ENCODE data around the gene SERPINE2. TPM values are rescaled to one million over a fixed set of nuclear protein-coding genes. Genes with fewer than 3 reads are reported as not detected.

SERPINE2 gene
- total and polyA plus RNA-seq, 4 donors = 61.9 to 216 (median 135) TPM

DNA sequence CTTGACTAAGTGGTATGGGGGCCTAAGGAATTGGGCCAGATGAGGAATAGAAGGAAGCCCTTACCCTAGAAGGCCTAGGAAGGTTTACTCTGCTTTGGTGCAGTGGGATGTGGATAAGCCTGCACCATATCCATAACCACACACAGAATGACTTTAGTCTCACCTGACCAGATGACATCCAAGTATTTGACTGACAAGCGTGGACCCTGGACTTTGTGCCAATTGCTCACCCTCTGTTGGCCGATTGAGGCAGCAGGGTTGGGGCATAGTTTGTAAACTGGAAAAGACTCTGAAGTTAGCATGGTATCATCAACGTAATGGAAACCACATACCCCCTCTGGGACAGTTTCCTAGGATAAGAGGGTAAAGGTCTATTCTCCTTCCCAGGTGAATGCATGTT is 36.5 kb upstream of the SERPINE2 start:
- DNase-seq (ENCODE audit: low read depth in 4 of 6, low spot score in 6 of 6) = no peak
- Histone ChIP-seq H3K27ac (ENCODE audit: low read depth, low read length) (no peak overlapping the region), H3K4me1 (ENCODE audit: control insufficient read depth, insufficient read depth, low read length) (no peaks in the 10 kb centered on the region), H3K27me3 (ENCODE audit: control insufficient read depth, insufficient read depth, low read length) (no peaks in the 10 kb centered on the region), H3K9me3 (ENCODE audit: control insufficient read depth, insufficient read depth, low read length) (no peaks in the 10 kb centered on the region), H3K36me3 (ENCODE audit: control insufficient read depth, insufficient read depth, low read length) (no peaks in the 10 kb centered on the region), H3K4me3 (ENCODE audit: low read depth, low read length) (no peak overlapping the region)
- no CpG with 5 or more reads among the region's 3 CpGs for WGBS (ENCODE audit: insufficient coverage)

DNA sequence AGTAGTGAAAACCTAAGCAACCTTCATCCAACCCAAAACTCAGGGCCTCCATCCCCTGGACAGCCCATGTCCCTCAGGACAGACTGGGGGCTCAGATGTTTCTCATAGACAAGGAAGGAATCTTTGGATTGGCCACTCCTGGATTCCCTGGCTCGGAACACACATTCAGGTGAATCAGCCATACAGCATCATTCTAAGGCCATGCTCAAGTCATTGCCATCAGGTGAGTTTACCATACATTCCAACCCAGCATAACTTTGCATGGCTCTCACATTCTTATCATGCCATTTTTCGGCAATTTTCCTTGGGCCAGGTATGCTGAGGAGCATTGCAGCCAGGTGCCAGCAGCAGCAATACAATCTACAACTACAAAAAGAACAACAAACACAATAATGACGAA is 34.6 kb upstream of the SERPINE2 start:
- Histone ChIP-seq H3K36me3 (ENCODE audit: control insufficient read depth, insufficient read depth, low read length) (no peaks in the 10 kb centered on the region), H3K4me3 (ENCODE audit: low read depth, low read length) (no peak overlapping the region), H3K27ac (ENCODE audit: low read depth, low read length) (no peak overlapping the region), H3K9me3 (ENCODE audit: control insufficient read depth, insufficient read depth, low read length) (no peaks in the 10 kb centered on the region), H3K4me1 (ENCODE audit: control insufficient read depth, insufficient read depth, low read length) (no peaks in the 10 kb centered on the region), H3K27me3 (ENCODE audit: control insufficient read depth, insufficient read depth, low read length) (no peaks in the 10 kb centered on the region)
- 87% methylated on average over 2 of the region's 3 CpGs for WGBS (ENCODE audit: insufficient coverage)
- no peak for DNase-seq (ENCODE audit: low read depth in 4 of 6, low spot score in 6 of 6)

DNA sequence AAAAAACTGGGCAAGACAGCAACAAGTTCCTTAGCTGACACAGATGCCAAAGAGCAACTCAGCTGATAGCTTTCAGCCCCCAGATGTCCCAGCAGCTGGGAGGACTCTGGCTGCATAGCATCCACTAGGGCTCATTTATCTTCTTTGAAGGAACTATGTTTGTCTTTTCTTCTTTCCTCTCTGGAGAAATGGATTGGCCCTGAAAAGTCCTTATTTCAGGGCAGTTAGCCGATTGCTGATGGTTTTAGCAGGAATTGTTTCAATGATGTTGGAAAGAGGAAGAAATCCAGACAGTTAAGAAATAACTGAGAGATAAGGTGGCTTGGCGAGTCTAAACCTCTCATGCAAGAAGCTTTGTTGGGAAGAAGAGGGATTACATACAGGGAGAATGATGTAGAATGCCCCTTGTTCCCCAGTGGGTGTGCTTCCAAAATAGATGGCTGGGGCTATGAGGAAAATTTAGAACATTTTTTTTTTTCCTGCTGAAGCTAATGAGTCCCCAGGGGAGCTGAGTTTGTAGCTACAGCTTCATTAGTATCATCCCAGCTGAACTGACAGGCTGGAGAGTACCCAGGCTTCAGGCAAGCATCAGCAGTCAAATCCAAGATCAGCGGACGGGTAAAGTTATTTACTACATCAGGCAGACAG is 33.6 kb upstream of the SERPINE2 start:
- Histone ChIP-seq H3K27ac (ENCODE audit: low read depth, low read length) (no peak overlapping the region), H3K9me3 (ENCODE audit: control insufficient read depth, insufficient read depth, low read length) (no peaks in the 10 kb centered on the region), H3K36me3 (ENCODE audit: control insufficient read depth, insufficient read depth, low read length) (no peaks in the 10 kb centered on the region), H3K4me3 (ENCODE audit: low read depth, low read length) (no peak overlapping the region), H3K4me1 (ENCODE audit: control insufficient read depth, insufficient read depth, low read length) (no peaks in the 10 kb centered on the region), H3K27me3 (ENCODE audit: control insufficient read depth, insufficient read depth, low read length) (no peaks in the 10 kb centered on the region)
- 59% methylated on average over 1 of the region's 4 CpGs for WGBS (ENCODE audit: insufficient coverage)
- peak in 1 of 6 donors; percentile 60 for DNase-seq (ENCODE audit: low read depth in 4 of 6, low spot score in 6 of 6)

DNA sequence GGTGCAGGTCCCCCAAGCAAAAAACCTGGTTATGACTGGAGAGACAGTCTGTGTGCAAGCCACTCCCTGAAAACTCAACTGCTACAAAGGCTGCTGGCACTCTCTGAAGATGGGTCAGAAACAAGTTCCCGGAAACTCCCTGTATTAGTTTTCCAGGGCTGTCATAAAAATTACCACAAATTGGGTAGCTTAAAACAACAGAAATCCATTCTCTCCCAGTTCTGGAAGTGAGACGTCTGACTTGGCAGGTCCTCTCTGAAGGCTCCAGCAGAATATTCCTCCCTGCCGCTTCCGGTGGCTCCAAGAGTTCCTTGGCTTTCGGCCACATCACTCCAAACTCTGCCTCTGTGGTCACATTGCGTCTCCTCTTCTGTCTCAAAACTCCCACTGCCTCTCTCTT is 30.1 kb upstream of the SERPINE2 start:
- WGBS (ENCODE audit: insufficient coverage) = 92% methylated on average over 5 of the region's 6 CpGs
- H3K4me1 ChIP-seq (ENCODE audit: control insufficient read depth, insufficient read depth, low read length) = no peaks in the 10 kb centered on the region
- no peak for DNase-seq (ENCODE audit: low read depth in 4 of 6, low spot score in 6 of 6)

DNA sequence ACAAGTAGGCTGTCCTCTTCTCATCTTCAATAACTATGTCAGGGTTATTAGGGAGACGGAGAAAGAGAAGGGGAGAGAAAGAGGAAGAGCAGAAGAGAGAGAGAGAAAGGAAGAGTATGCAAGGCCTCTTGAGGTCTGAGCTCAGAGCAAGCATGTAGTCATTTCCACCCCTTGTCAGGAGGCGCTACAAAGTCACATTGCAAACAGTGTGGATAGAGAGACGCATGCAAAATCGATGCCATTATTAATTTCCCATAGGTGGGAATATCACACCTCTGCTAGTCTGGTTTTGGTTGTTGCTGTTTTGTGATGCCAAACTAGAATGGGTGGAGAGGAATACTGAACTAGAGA is 24.2 kb upstream of the SERPINE2 start:
- 100% methylated on average over 4 of the region's 4 CpGs for WGBS (ENCODE audit: insufficient coverage)
- peaks cover 2% of the 10 kb centered on the region for H3K4me1 ChIP-seq (ENCODE audit: control insufficient read depth, insufficient read depth, low read length)
- H3K27ac ChIP-seq (ENCODE audit: low read depth, low read length) = no peak overlapping the region
- H3K36me3 ChIP-seq (ENCODE audit: control insufficient read depth, insufficient read depth, low read length) = no peaks in the 10 kb centered on the region
- no peaks in the 10 kb centered on the region for H3K9me3 ChIP-seq (ENCODE audit: control insufficient read depth, insufficient read depth, low read length)
- H3K4me3 ChIP-seq (ENCODE audit: low read depth, low read length) = no peak overlapping the region
- H3K27me3 ChIP-seq (ENCODE audit: control insufficient read depth, insufficient read depth, low read length) = no peaks in the 10 kb centered on the region
- DNase-seq (ENCODE audit: low read depth in 4 of 6, low spot score in 6 of 6) = no peak

More for the DNA sequence above, 30.1 kb upstream of the SERPINE2 start:
- H3K4me3 ChIP-seq (ENCODE audit: low read depth, low read length) = no peak overlapping the region
- H3K27ac ChIP-seq (ENCODE audit: low read depth, low read length) = no peak overlapping the region
- no peaks in the 10 kb centered on the region for H3K36me3 ChIP-seq (ENCODE audit: control insufficient read depth, insufficient read depth, low read length)
- H3K9me3 ChIP-seq (ENCODE audit: control insufficient read depth, insufficient read depth, low read length) = no peaks in the 10 kb centered on the region
- no peaks in the 10 kb centered on the region for H3K27me3 ChIP-seq (ENCODE audit: control insufficient read depth, insufficient read depth, low read length)

DNA sequence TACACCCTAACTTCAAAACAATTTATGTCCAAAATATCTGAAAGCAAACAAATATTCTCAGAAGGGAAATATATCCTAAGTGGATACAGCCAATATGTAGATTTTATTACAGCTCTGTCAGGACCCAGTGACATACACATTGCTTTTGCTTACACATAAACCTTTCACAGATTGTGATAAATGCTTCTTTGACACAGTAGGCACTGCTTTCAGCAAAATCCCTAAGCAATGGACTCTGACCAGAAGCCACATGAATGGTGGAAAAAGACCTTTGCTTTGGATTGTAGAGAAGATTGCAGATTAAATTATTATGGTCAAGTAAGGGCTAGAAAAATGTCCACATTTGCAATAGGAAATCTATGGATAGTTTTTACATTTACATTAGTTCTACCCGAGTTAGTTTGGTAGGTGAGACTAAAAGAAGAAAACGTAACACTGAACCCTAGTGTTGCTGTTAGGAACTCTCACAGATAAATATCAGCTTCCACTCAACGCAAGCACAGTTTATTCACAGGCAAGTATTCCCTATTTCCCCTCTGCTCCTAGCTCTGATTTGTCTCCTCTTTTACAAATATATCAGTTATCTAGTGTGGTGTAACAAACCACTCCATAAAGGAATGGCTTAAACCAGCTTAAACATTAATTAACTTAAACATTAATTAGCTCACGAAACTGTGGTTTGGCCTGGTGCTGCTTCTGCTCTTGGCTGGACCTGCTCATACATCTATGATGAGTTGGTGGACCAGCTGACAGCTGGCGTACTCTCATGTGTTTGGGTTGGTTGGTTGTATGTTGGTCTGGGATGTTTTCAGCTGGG is 23.6 kb upstream of the SERPINE2 start:
- no peaks in the 10 kb centered on the region for H3K27me3 ChIP-seq (ENCODE audit: control insufficient read depth, insufficient read depth, low read length)
- no peak overlapping the region for H3K27ac ChIP-seq (ENCODE audit: low read depth, low read length)
- DNase-seq (ENCODE audit: low read depth in 4 of 6, low spot score in 6 of 6) = peak in 1 of 6 donors; percentile 33
- H3K9me3 ChIP-seq (ENCODE audit: control insufficient read depth, insufficient read depth, low read length) = no peaks in the 10 kb centered on the region
- H3K4me3 ChIP-seq (ENCODE audit: low read depth, low read length) = no peak overlapping the region
- H3K36me3 ChIP-seq (ENCODE audit: control insufficient read depth, insufficient read depth, low read length) = no peaks in the 10 kb centered on the region
- no CpG with 5 or more reads among the region's 5 CpGs for WGBS (ENCODE audit: insufficient coverage)
- H3K4me1 ChIP-seq (ENCODE audit: control insufficient read depth, insufficient read depth, low read length) = peaks cover 2% of the 10 kb centered on the region

DNA sequence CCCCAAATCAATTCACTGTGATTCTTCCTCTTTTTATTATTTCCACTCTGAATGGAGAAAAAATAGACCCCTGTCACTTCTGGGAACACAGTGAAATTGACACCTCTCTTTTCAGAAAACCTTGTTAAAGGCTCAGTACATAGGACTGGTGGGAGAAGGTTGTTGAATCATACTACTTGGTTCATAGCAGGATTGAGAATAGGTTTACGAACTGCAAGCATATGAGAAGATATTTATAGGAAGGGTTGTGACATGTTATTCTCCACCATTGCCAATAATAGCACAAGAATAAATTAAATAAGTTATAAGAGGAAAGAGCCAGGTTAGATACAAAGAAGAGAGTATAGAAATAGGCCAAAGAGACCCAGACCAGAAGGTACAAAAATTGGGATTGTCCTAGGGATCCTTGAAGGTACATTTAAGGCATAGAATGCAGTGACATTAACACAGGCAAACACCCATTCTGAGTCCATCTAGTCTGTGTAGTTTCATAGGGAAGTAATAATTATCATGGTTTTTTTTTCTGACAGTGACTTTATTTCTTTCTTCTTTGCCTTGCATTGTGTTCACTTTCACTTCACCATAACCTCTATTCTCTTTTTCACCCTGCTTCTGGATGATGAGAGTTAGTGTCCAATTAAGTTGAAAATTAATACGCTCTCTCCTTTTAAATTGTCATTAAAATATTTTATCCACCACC is 21.8 kb upstream of the SERPINE2 start:
- Histone ChIP-seq H3K27ac (ENCODE audit: low read depth, low read length) (no peak overlapping the region), H3K4me1 (ENCODE audit: control insufficient read depth, insufficient read depth, low read length) (peaks cover 2% of the 10 kb centered on the region), H3K27me3 (ENCODE audit: control insufficient read depth, insufficient read depth, low read length) (no peaks in the 10 kb centered on the region), H3K9me3 (ENCODE audit: control insufficient read depth, insufficient read depth, low read length) (no peaks in the 10 kb centered on the region), H3K36me3 (ENCODE audit: control insufficient read depth, insufficient read depth, low read length) (no peaks in the 10 kb centered on the region), H3K4me3 (ENCODE audit: low read depth, low read length) (no peak overlapping the region)
- no peak for DNase-seq (ENCODE audit: low read depth in 4 of 6, low spot score in 6 of 6)
- no CpG with 5 or more reads among the region's 2 CpGs for WGBS (ENCODE audit: insufficient coverage)

DNA sequence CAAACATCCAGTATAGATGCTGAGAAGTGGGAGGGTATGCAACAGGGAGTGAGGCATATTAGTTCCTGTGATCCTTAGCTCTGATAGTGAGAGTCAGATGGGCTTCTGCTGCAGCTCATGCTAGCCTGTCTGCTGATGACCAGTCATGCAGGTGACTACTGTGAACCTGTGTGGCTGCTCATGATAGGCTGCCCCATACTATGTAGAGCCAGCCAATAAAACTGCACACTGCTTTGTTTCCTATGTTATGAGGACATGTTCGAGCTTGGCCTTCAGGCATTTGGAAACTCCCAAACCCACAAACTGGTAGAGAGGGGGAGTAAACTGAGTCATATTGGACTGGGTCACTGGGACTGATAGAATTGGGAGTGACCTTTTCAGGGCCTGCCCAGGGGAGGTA is 20.1 kb upstream of the SERPINE2 start:
- Histone ChIP-seq H3K27ac (ENCODE audit: low read depth, low read length) (no peak overlapping the region), H3K27me3 (ENCODE audit: control insufficient read depth, insufficient read depth, low read length) (no peaks in the 10 kb centered on the region), H3K4me3 (ENCODE audit: low read depth, low read length) (no peak overlapping the region), H3K36me3 (ENCODE audit: control insufficient read depth, insufficient read depth, low read length) (no peaks in the 10 kb centered on the region), H3K9me3 (ENCODE audit: control insufficient read depth, insufficient read depth, low read length) (no peaks in the 10 kb centered on the region), H3K4me1 (ENCODE audit: control insufficient read depth, insufficient read depth, low read length) (peaks cover 2% of the 10 kb centered on the region)
- WGBS (ENCODE audit: insufficient coverage) = no CpG with 5 or more reads among the region's 1 CpG
- no peak for DNase-seq (ENCODE audit: low read depth in 4 of 6, low spot score in 6 of 6)

DNA sequence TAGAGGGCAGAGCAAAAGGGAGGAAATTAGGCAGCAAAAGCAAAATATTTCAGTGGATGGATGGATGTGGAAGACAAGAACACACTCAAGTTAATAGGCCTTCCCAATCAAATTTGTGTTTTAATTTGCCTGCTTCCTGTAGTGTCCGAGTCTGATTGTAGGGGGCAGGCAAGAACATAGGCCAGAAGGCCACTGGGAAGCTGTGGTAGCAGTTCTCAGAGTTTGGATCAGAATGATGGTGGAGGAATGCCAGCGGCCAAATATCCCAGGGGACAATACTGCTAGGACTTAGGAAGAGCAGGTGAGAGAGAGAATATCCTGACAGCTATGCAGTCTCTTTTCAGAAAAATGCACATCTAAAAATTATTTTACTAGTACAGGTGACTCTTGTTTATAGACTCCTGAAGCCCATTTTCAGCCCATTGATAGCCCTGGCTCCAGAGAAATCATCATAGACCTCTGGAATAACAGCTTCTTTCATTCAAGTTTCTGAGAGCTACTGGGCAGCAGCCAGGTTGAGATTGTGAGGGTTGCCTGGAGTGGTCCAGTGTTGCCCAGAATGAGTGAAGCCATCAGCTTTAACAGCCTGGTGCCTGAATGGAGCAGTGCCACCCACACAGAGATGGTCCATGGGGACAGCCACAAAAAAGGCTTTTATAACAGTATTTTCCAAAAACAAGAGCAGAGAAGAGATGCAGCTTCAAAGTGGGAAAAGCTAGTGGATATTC is 19.1 kb upstream of the SERPINE2 start:
- H3K27ac ChIP-seq (ENCODE audit: low read depth, low read length) = peak overlapping the region; percentile 6
- WGBS (ENCODE audit: insufficient coverage) = 63% methylated on average over 2 of the region's 2 CpGs
- no peaks in the 10 kb centered on the region for H3K36me3 ChIP-seq (ENCODE audit: control insufficient read depth, insufficient read depth, low read length)
- H3K27me3 ChIP-seq (ENCODE audit: control insufficient read depth, insufficient read depth, low read length) = no peaks in the 10 kb centered on the region
- peak in 1 of 6 donors; percentile 58 for DNase-seq (ENCODE audit: low read depth in 4 of 6, low spot score in 6 of 6)
- H3K9me3 ChIP-seq (ENCODE audit: control insufficient read depth, insufficient read depth, low read length) = no peaks in the 10 kb centered on the region
- H3K4me1 ChIP-seq (ENCODE audit: control insufficient read depth, insufficient read depth, low read length) = peaks cover 2% of the 10 kb centered on the region
- H3K4me3 ChIP-seq (ENCODE audit: low read depth, low read length) = no peak overlapping the region
